Transverse colon (tissue), 4 donors: ENCODE measurements around the gene ATP9B.

Experiments used
- CTCF ChIP-seq, 5 experiments: fragments of 200-600 bp in 3 of 5; fragments of 450-650 bp in 2 of 5; sonication (generic) in 3 of 5; IDR thresholded peaks; 1 replicate in 2 of 5; 2 replicates in 3 of 5; pipeline ENCODE4 v1.5.1; 2016 to 2017; ENCODE audit warnings: antibody characterized with exemption in 5 of 5, inconsistent platforms in 3 of 5, mild to moderate bottlenecking in 2 of 5, moderate library complexity in 1 of 5
- EP300 ChIP-seq: sonication (generic); formaldehyde crosslinking; IDR thresholded peaks from one replicate; pipeline ENCODE4 v1.6.1; 2017; ENCODE audit warnings: antibody characterized with exemption, low read depth
- POLR2A ChIP-seq: fragments of 450-650 bp; IDR thresholded peaks from one replicate; pipeline ENCODE4 v1.6.1; 2016; ENCODE audit warnings: antibody characterized with exemption, mild to moderate bottlenecking, moderate library complexity
- POLR2AphosphoS5 ChIP-seq, 3 donors: sonication (generic); formaldehyde crosslinking; IDR thresholded peaks; one replicate each; pipeline ENCODE4 v1.6.1; 2016; ENCODE audit warnings: antibody characterized with exemption in 3 of 3

GRCh38 chr18:79305911-79306310 lies 236.7 kb downstream of the ATP9B start:
- TF ChIP-seq CTCF (IDR thresholded peaks at IDR 0.05), result no peak
- no peak for TF ChIP-seq POLR2A
- no peak for TF ChIP-seq EP300
- TF ChIP-seq POLR2AphosphoS5 (IDR thresholded peaks at IDR 0.05), result no peak
